ENCODE measurements around the gene RNASEH2C.
"Not testable (repeated sequence)": the region's sequence is repeated elsewhere in the genome, so short reads cannot be mapped to it uniquely, and the experiment has no call there.

RNASEH2C gene

DNA sequence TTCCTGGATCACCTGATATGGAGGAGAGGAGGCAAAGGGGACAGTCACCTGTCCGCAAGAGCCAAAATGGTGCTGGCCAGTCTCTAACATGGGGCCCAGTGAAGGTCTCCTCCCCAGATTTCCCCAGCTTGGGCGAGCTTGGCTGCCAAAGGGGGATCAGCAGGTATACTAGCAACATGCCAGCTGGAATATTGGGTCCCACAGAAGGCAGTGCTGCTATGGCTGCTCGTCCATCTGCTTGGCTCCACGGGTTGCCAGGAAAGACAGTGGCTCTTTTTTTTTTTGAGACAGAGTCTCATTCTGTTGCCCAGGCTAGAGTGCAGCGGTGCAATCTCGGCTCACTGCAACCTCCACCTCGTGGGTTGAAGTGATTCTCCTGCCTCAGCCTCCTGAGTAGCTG lies 21.3 kb downstream of the RNASEH2C start:
- H3K27ac ChIP-seq = no peak overlapping the region
- TF ChIP-seq ZFX (IDR thresholded peaks at IDR 0.05) = no peak
- TF ChIP-seq, protein P1, sequence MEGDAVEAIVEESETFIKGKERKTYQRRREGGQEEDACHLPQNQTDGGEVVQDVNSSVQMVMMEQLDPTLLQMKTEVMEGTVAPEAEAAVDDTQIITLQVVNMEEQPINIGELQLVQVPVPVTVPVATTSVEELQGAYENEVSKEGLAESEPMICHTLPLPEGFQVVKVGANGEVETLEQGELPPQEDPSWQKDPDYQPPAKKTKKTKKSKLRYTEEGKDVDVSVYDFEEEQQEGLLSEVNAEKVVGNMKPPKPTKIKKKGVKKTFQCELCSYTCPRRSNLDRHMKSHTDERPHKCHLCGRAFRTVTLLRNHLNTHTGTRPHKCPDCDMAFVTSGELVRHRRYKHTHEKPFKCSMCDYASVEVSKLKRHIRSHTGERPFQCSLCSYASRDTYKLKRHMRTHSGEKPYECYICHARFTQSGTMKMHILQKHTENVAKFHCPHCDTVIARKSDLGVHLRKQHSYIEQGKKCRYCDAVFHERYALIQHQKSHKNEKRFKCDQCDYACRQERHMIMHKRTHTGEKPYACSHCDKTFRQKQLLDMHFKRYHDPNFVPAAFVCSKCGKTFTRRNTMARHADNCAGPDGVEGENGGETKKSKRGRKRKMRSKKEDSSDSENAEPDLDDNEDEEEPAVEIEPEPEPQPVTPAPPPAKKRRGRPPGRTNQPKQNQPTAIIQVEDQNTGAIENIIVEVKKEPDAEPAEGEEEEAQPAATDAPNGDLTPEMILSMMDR (conservative IDR thresholded peaks at IDR 0.05) = no peak

DNA sequence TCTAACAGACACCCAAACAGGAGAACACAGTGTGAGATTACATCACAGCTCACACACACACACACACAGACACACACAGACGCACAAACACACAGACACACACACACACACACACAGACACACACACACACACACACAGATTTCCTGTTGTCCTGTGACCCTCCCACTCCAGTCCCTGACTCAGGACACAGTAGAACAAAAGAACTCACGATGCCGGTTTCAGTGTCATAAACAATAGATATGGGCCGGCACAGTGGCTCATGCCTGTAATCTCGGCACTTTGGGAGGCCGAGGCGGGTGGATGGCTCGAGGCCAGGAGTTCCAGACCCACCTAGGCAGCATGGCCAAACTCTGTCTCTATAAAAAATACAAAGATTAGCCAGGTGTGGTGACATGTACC lies 22.4 kb downstream of the RNASEH2C start:
- TF ChIP-seq, protein P1 (conservative IDR thresholded peaks at IDR 0.05) = no peak
- no peak for TF ChIP-seq ZFX (IDR thresholded peaks at IDR 0.05)
- no peak overlapping the region for H3K27ac ChIP-seq

DNA sequence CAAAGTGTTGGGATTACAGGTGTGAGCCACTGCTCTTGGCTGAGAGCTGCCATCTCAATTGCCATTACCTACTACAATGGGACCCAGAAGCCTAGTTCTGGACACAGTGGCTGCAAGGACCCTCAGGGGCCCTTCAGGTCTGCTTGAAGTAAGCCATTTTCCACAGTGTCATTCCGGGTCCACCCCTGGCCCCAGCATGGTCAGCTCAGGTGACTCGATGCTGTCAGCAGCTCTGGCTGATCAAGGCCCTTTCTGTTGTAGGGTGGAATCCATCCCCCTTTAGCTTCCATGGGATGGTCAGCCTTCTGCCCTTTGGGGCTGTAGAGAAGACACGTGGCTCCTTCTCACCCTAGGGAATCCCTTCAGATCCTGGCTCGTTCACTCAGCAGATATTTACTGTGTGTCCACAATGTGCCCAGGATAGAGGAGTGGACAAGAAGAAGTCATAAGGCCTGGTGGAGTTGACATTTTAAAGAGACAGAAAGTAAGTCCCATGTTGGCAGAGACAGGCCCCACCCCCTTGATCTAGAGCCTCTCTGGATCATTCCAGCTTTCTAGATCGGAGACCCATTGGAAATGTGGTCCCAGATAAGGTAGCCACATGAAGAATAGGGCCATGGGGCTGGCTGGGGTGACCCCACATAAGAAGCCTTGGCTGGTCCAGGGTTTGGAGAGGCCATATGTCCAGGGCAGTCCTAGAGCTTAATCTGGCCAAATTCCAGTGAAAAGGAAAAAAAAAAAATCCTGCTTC lies 23.6 kb downstream of the RNASEH2C start:
- H3K27ac ChIP-seq = no peak overlapping the region
- no peak for TF ChIP-seq ZFX (IDR thresholded peaks at IDR 0.05)
- TF ChIP-seq, protein P1 (conservative IDR thresholded peaks at IDR 0.05) = no peak

DNA sequence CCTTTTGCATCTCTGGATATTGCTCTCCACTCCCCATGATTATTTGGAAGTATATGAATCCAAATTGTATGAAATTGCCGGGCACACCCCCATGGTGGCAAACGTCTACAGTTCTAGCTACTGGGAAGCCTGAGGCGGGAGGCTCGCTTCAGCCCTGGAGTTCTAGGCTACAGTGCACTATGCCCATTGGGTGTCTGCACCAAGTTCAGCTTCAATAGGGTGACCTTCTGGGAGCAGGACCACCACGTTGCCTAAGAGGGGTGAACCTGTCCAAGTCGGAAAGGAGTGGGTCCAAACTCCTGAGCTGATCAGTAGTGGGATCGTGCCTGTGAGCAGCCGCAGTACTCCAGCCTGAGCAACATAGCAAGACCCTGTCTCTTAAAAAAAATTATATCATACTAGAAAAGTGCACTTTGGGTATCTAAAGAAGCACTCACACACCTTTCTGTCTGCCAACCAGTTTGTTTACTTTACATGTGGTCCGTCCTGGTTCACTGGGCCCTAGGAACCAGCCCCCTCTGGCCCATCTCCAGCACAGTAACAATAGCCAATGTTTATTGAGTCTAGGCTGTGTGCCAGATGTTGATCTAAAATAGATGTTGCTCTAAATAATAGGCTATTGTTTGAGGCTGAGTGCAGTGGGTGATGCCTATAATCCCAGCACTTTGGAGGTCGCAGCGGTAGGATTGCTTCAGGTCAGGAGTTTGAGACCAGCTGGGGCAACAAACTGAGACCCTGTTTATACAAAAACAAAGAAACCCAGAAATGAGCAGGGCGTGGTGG lies 24.9 kb downstream of the RNASEH2C start:
- TF ChIP-seq, protein P1 (conservative IDR thresholded peaks at IDR 0.05) = no peak
- no peak for TF ChIP-seq ZFX (IDR thresholded peaks at IDR 0.05)
- peak overlapping the region; percentile 63 for H3K27ac ChIP-seq

DNA sequence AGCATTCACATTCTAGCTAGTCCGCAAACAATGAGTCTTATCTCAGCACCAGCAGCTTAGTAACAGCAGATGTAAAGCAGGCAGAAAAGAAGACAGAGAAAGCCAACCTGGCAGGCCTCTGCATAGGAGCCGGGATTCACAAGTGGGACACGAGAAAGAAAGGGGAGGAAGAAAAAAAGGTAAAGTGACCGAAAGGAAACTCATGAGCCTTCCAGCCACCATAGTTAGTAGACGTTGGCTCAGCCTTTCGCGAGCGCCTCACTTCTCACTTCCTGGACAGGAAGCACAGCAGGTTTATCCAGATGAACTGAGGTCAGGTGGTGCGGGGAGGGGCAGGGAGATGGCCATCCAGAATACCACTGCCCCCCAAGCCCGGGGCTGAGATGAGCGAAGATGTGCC lies 28.2 kb downstream of the RNASEH2C start:
- no peak for TF ChIP-seq ZFX (IDR thresholded peaks at IDR 0.05)
- TF ChIP-seq, protein P1 (conservative IDR thresholded peaks at IDR 0.05) = no peak
- no peak overlapping the region for H3K27ac ChIP-seq

DNA sequence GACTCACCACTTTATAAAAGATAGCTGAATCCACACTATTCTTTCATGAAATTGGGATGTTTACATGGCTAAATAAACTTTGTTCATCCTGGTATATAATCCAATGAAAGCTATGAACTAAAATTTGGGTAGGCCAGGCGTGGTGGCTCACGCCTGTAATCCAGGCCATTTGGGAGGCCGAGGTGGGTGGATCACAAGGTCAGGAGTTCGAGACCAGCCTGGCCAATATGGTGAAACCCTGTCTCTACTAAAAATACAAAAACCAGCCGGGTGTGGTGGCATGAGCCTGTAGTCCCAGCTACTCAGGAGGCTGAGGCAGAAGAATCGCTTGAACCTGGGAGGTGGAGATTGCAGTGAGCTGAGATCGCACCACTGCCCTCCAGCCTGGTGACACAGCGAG lies 28.8 kb downstream of the RNASEH2C start:
- H3K27ac ChIP-seq = not testable (repeated sequence)

DNA sequence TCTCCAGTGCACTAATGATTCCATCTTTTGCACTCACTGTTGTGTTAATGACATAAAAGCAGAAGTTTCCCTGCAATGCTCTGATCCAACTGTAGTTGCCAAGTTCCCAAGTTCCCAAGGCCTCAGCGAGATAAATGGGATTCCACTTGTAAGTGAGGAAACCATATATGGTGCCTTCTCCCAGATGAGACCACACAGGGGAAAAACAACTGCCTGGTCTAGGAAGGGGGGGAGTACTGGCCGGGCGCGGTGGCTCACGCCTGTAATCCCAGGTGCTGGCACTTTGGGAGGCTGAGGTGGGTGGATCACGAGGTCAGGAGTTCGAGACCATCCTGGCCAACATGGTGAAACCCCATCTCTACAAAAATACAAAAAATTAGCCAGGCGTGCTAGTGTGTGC lies 34.6 kb downstream of the RNASEH2C start:
- TF ChIP-seq, protein P1 (conservative IDR thresholded peaks at IDR 0.05) = no peak
- TF ChIP-seq ZFX (IDR thresholded peaks at IDR 0.05) = no peak
- H3K27ac ChIP-seq = no peak overlapping the region

DNA sequence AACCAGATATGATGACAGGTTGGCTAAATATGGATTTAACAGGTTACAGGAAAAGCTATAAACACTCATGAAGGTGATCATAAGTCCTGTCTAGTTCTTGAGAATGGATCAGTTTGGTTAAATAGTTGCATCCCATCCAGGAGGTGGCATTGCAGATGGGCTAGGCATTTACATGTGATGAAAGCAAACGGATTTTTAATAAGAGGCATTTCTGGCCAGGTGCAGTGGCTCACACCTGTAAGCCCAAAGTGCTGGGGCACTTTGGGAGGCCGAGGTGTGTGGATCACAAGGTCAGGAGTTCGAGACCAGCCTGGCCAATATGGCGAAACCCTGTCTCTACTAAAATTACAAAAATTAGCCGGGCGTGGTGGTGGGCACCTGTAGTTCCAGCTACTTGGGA lies 37.1 kb downstream of the RNASEH2C start:
- not testable (repeated sequence) for H3K27ac ChIP-seq

Measured in C4-2B (cell line).